H1 (cell line): Measurements from ENCODE around the gene CHD9. TPM values are rescaled to one million over a fixed set of nuclear protein-coding genes. Genes with fewer than 3 reads are reported as not detected.

ENCODE experiments used
- ATF3 ChIP-seq: IDR thresholded peaks from 2 replicates; pipeline ENCODE4 v1.6.1; 2011; ENCODE audit warnings: low read depth, mild to moderate bottlenecking, low read length; ENCODE audit not compliant: insufficient read depth
- CHD1 ChIP-seq: IDR thresholded peaks from 2 replicates; pipeline ENCODE4 v1.6.1; 2012; ENCODE audit warnings: low read depth, low read length, improper control_type of control experiment
- CHD7 ChIP-seq: fragments of 300-600 bp; sonication (generic); IDR thresholded peaks from 2 replicates; pipeline ENCODE4 v1.7.1; 2012; ENCODE audit warnings: low read length, moderate library complexity, mild to moderate bottlenecking, inconsistent platforms; ENCODE audit not compliant: insufficient replicate concordance
- CREB1 ChIP-seq: IDR thresholded peaks from 2 replicates; pipeline ENCODE4 v1.6.1; 2012; ENCODE audit warnings: inconsistent platforms
- JUND ChIP-seq: IDR thresholded peaks from 2 replicates; pipeline ENCODE4 v1.6.1; 2011; ENCODE audit warnings: mild to moderate bottlenecking, improper control_type of control experiment, low read length
- RBBP5 ChIP-seq: IDR thresholded peaks from 2 replicates; pipeline ENCODE4 v1.7.1; 2012; ENCODE audit warnings: low read depth, mild to moderate bottlenecking, inconsistent platforms, low read length, moderate library complexity, borderline replicate concordance
- RXRA ChIP-seq: IDR thresholded peaks from 2 replicates; pipeline ENCODE4 v1.6.1; 2011; ENCODE audit warnings: low read depth, mild to moderate bottlenecking, low read length, moderate library complexity; ENCODE audit not compliant: insufficient read depth
- polyA plus RNA-seq, 7 experiments: library from polyadenylated mRNA; depleted of rRNA in 3 of 7; stranded (reverse) in 5 of 7; unstranded in 2 of 7; fragments of >200 nt in 5 of 7; fragments of 200-250 nt in 2 of 7; gene quantifications; 1 replicate in 5 of 7; 2 replicates in 1 of 7; 4 replicates in 1 of 7; pipeline versions ENCODE4 v1.2.1 to v1.2.3, GENCODE V29; 2011 to 2013; ENCODE audit warnings: missing spikeins in 2 of 7, mixed read lengths in 2 of 7
- total RNA-seq: library from RNA; stranded (reverse); fragmentation: NEBNext Ultra II Directional; extraction: Animal tissue kit (Norgen Biotek cat#: 25700); gene quantifications from 2 replicates; pipeline ENCODE4 v1.2.1, GENCODE V29; 2021

CHD9 gene
- total and polyA plus RNA-seq, 2 of the 8 experiments (the other 6 are each of a cell fraction or from before 2014, with no cell fraction given) = 9.9 to 32.4 TPM

GRCh38 chr16:53305743-53306142, 251.0 kb downstream of the CHD9 start (continued):
- no peak for TF ChIP-seq CHD7
- TF ChIP-seq RBBP5 = no peak
- TF ChIP-seq ATF3 = no peak
- TF ChIP-seq CREB1 = no peak
- no peak for TF ChIP-seq RXRA
- TF ChIP-seq CHD1 = no peak
- no peak for TF ChIP-seq JUND
